Measurements from ENCODE around the gene PPM1L. TPM values are rescaled to one million over a fixed set of nuclear protein-coding genes. Genes with fewer than 3 reads are reported as not detected.

PPM1L gene
- total RNA-seq, 2 donors from 2014 or later, result 13.3 to 25.3 TPM

- Histone ChIP-seq H3K9me3 (no peaks in the 10 kb centered on the region), H3K4me1 (ENCODE audit: control insufficient read depth in 1 of 2, low read depth in 2 of 2) (no peaks in the 10 kb centered on the region), H3K27ac (no peak overlapping the region), H3K36me3 (no peaks in the 10 kb centered on the region), H3K27me3 (replicated peaks; ENCODE audit: insufficient read depth) (no peaks in the 10 kb centered on the region), H3K4me3 (no peak overlapping the region)
- no peak for DNase-seq (ENCODE audit: low spot score)
- TF ChIP-seq CTCF (IDR thresholded peaks at IDR 0.05), result no peak
- no peak for ATAC-seq (ENCODE audit: insufficient number of reproducible peaks, low FRiP score, low read depth)
Observed at GRCh38 chr3:160771811-160772459, 15.9 kb downstream of the PPM1L start.

- Histone ChIP-seq H3K27me3 (replicated peaks; ENCODE audit: insufficient read depth) (no peaks in the 10 kb centered on the region), H3K9me3 (no peaks in the 10 kb centered on the region), H3K4me3 (no peak overlapping the region), H3K27ac (no peak overlapping the region), H3K4me1 (ENCODE audit: control insufficient read depth in 1 of 2, low read depth in 2 of 2) (peaks cover 0 to 4% of the 10 kb centered on the region in 2 donors), H3K36me3 (no peaks in the 10 kb centered on the region)
- no peak for TF ChIP-seq CTCF (IDR thresholded peaks at IDR 0.05)
- ATAC-seq (ENCODE audit: insufficient number of reproducible peaks, low FRiP score, low read depth) (no peak), DNase-seq (ENCODE audit: low spot score) (no peak)
Observed at GRCh38 chr3:160773722-160774121, 17.7 kb downstream of the PPM1L start.

- Histone ChIP-seq H3K27me3 (replicated peaks; ENCODE audit: insufficient read depth) (no peaks in the 10 kb centered on the region), H3K27ac (no peak overlapping the region), H3K9me3 (no peaks in the 10 kb centered on the region), H3K4me1 (ENCODE audit: control insufficient read depth in 1 of 2, low read depth in 2 of 2) (peaks cover 0 to 4% of the 10 kb centered on the region in 2 donors), H3K4me3 (no peak overlapping the region), H3K36me3 (no peaks in the 10 kb centered on the region)
- DNase-seq (ENCODE audit: low spot score) (no peak), ATAC-seq (ENCODE audit: insufficient number of reproducible peaks, low FRiP score, low read depth) (no peak)
- no peak for TF ChIP-seq CTCF (IDR thresholded peaks at IDR 0.05)
Observed at GRCh38 chr3:160774172-160774571, 18.1 kb downstream of the PPM1L start.

- H3K27ac ChIP-seq, result no peak overlapping the region
- DNase-seq (ENCODE audit: low spot score), result no peak
- H3K27me3 ChIP-seq (replicated peaks; ENCODE audit: insufficient read depth), result no peaks in the 10 kb centered on the region
- H3K36me3 ChIP-seq, result no peaks in the 10 kb centered on the region
- ATAC-seq (ENCODE audit: insufficient number of reproducible peaks, low FRiP score, low read depth), result no peak
- H3K9me3 ChIP-seq, result no peaks in the 10 kb centered on the region
- H3K4me3 ChIP-seq, result no peak overlapping the region
- TF ChIP-seq CTCF (IDR thresholded peaks at IDR 0.05), result no peak
- peaks cover 2 to 4% of the 10 kb centered on the region in 2 donors for H3K4me1 ChIP-seq (ENCODE audit: control insufficient read depth in 1 of 2, low read depth in 2 of 2)
Observed at GRCh38 chr3:160778480-160778879, 22.4 kb downstream of the PPM1L start.

- Histone ChIP-seq H3K9me3 (no peaks in the 10 kb centered on the region), H3K4me1 (ENCODE audit: control insufficient read depth in 1 of 2, low read depth in 2 of 2) (peaks cover 2 to 4% of the 10 kb centered on the region in 2 donors), H3K27me3 (replicated peaks; ENCODE audit: insufficient read depth) (no peaks in the 10 kb centered on the region), H3K27ac (no peak overlapping the region), H3K36me3 (no peaks in the 10 kb centered on the region), H3K4me3 (no peak overlapping the region)
- ATAC-seq (ENCODE audit: insufficient number of reproducible peaks, low FRiP score, low read depth), result no peak
- DNase-seq (ENCODE audit: low spot score), result no peak
- TF ChIP-seq CTCF (IDR thresholded peaks at IDR 0.05), result no peak
Observed at GRCh38 chr3:160779040-160779439, 23.0 kb downstream of the PPM1L start.

Measured in thoracic aorta (tissue), 2 donors.